Epidermal melanocyte (primary cell): ENCODE data around the gene BTF3L4.
"Not testable (repeated sequence)": the region's sequence is repeated elsewhere in the genome, so short reads cannot be mapped to it uniquely, and the experiment has no call there.

Experiments
- DNase-seq: peaks from one replicate; pipeline ENCODE4 v3.0.0; 2011; ENCODE audit warnings: low spot score; ENCODE audit not compliant: insufficient read length

BTF3L4 gene

GRCh38 chr1:52055066-52055865 lies 829 bp upstream of the BTF3L4 start, which contains the start of gene TXNDC12:
Gene TXNDC12 (minus strand): TSS chr1:52055191. CDS start chr1:52055096, 95 bp downstream.
- DNase-seq, result peak; percentile 89

DNA sequence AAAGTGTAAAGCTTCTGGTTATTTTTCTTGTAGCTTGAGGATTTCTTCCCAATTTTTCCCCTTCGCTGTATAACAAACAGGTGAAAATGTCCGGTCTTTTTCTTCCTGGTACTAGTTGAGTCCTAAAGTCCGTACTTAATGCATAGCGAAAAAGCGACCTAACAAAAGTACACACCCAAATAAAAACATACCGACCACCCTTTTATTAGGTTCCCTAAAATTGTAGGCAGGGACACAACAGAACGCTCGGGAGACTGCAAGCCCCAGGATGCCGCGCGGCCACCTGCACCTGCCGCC lies 281 bp upstream of the BTF3L4 start:
- DNase-seq, result no peak

- no peak for DNase-seq
These were observed 789 bp downstream of the BTF3L4 start for GRCh38 chr1:52056937-52057231.

GRCh38 chr1:52057255-52057654 lies 1.2 kb downstream of the BTF3L4 start:
- DNase-seq, result no peak

- no peak for DNase-seq
These were observed 1.9 kb downstream of the BTF3L4 start for GRCh38 chr1:52057876-52058415.

DNA sequence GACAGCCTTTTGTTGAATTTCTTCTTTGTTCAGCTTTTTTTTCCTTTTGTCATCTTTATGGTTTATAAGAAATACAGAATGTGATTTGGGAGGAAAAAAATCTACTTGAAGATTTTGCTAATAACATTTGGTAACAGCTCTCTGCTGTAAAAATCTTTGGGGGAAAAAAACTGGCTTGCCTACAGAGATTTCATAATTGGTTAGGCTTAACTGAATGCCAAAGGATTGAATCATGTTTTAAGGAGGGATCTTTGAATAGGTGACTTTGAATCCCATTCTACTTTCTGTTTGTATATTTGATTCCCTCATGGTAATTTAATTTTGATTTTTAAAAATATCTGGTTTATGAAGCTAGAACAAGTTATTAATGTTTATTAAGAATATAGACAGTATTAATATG lies 3.2 kb downstream of the BTF3L4 start:
- no peak for DNase-seq

DNA sequence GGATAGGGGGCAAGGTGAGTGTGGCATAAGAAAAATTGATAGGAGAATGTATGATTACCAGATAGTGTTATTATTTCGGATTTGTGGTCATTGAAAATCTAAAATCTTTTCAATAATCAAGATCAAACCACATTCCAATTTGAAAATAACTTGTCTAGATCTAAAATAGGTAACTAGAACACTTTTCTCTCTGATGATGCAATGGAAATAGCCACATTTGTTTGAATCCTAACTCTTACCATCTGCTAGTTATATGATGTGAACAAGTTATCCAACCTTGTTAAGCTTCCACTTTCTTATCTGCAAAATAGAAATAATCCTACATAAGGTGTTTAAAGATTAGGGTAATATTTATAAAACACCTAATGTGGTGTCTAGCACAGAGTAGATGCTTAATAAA lies 3.8 kb downstream of the BTF3L4 start:
- no peak for DNase-seq

GRCh38 chr1:52060822-52061221 lies 4.7 kb downstream of the BTF3L4 start:
- no peak for DNase-seq

DNA sequence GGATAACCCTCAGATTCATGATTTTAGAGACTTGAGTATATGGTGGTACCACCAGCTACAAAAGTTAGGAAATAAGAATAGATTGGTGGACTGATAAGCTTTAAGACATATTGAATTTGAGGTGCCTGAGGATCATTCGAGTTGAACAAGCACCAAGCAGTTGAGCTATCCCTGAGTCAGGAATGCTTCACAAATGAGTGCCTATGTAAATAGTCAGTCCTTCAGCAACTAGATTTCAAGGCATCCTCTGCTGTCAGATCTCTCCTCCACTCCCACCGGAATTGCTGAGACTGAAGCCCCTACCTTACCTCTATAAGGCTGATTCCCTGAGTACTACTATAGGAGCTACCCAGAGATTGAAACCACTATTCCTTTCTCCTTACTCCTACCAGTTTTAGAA lies 7.1 kb downstream of the BTF3L4 start:
- DNase-seq, result no peak

GRCh38 chr1:52070704-52071103 lies 14.6 kb downstream of the BTF3L4 start:
- DNase-seq, result no peak

- DNase-seq, result peak; percentile 27
These were observed 16.2 kb downstream of the BTF3L4 start for GRCh38 chr1:52072291-52072690.

- not testable (repeated sequence) for DNase-seq
These were observed 21.2 kb downstream of the BTF3L4 start for GRCh38 chr1:52077277-52077676.

- DNase-seq, result no peak
These were observed 23.9 kb downstream of the BTF3L4 start for GRCh38 chr1:52080014-52080415.

DNA sequence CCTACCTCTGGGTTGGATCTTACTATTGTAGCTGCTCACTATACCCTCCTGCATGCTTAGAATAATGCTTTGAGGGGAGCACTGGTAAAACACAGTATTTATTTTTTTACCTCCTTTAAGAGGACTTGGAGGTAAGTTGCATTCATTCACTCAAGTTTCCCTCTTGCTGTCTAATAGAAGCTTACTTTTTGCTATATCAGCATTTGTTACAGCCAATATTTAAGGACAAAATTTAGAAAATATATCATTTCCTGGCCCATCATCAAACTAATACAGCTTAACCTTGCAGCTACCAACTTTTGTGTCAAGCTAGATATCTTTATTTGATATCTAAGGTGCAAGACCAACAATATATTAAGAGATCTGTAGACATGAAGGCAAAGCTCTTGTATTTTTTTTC lies 31.8 kb downstream of the BTF3L4 start:
- not testable (repeated sequence) for DNase-seq

DNA sequence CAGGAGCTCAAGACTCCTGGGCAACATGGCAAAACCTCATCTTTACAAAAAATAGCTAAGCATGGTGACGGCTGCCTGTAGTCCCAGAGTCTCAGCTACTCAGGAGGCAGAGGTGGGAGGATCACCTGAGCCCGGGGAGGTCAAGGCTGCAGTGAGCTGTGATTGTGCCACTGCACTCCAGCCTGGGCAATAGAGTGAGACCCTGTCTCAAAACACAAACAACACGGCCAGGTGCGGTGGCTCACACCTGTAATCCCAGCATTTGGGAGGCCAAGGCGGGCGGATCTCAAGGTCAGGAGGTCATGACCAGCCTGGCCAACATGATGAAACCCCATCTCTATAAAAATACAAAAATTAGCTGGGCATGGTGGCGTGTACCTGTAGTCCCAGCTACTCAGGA lies 38.2 kb downstream of the BTF3L4 start:
- DNase-seq, result not testable (repeated sequence)

GRCh38 chr1:52096216-52096615 lies 40.1 kb downstream of the BTF3L4 start:
- DNase-seq, result no peak

DNA sequence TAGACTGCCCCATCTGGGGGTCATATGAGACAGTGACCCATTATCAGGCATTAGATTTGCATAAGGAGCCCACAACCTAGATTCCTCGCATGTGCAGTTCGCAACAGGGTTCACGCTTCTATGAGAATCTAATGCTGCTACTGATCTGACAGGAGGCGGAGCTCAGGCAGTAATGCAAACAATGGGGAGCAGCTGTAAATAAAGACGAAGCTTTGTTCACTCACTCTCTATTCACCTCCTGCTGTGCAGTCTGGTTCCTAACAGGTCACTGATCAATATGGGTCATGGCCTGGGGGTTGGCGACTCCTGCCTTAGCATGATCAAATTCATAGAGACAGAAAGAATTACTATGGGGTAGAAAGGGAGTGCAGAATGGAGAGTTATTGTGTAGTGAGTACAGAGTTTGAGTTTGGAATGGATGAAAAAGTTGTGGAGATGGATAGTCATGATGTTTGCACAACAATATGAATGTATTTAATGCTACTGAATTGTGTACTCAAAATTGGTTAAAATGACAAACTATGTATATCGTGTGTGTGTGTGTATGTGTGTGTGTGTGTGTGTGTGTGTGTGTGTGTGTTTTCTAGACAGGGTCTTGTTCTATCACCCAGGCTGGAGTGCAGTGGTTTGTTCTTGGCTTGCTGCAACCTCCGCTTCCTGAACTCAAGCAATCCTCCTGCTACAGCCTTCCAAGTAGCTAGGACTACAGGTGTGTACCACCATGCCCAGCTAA lies 42.2 kb downstream of the BTF3L4 start:
- no peak for DNase-seq

DNA sequence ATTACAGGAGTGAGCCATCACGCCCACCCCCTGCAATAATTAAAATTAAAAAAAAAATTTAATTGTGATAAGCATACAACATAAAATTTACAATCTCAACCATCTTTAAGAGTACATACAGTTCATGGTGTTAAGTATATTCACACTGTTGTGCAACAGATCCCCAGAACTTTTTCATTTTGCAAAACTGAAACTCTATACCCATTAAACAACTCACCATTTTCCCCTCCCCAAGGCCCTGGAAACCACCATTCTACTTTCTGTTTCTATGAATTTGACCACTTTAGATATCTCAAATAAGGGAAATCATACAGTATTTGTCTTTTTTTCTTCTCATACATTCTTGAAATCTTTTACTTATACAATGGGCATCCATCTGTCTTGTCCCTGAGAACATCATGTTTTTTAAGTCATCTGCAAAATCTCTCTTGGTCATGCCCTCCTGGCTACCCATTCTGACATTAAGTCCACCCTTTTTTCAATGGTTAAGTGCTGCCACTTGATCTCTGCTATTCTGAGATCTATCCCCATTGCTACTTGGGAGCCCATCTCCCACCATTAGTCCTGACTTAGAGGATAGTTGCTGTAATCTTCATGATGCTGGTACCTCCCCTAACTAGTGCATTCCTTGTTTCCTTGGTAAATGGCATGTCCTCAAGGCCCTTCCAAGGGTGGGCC lies 46.4 kb downstream of the BTF3L4 start:
- DNase-seq, result no peak

DNA sequence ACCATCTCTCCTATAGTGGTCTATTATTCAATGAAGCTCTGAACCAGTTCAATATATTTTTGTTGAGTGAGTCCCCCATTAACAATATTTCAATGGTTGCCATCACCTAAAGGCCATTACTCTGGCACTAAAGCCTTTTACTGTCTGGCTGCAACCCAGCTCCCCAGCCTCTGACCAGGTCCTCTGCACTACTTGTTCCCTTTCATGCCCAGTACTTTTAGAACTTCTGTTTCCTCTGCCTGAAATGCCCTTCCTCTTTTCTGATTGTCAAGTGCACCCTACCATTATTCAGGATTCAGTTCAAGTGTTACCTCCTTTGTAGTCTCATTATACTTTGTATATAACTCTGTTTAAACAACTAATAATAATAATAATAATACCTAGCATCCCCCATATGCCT lies 55.4 kb downstream of the BTF3L4 start:
- DNase-seq, result no peak

DNA sequence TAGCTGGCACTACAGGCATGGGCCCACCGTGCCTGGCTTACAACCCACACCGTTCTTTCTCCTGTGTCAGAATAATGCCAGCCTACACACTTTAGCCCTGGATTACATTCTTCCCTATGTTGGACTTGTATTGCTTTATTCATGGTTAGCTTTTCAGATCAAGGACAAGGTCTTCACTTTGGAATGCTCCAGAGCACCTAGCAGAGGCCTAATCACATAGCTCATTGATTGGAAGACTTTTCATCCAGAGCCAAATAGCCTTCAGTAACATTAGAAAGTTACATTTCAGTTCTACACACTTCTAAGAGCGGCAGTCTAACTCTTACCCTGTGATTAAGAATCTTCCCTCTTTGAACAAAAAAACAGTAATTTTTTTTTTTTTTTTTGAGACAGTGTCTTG lies 56.4 kb downstream of the BTF3L4 start:
- DNase-seq, result no peak

DNA sequence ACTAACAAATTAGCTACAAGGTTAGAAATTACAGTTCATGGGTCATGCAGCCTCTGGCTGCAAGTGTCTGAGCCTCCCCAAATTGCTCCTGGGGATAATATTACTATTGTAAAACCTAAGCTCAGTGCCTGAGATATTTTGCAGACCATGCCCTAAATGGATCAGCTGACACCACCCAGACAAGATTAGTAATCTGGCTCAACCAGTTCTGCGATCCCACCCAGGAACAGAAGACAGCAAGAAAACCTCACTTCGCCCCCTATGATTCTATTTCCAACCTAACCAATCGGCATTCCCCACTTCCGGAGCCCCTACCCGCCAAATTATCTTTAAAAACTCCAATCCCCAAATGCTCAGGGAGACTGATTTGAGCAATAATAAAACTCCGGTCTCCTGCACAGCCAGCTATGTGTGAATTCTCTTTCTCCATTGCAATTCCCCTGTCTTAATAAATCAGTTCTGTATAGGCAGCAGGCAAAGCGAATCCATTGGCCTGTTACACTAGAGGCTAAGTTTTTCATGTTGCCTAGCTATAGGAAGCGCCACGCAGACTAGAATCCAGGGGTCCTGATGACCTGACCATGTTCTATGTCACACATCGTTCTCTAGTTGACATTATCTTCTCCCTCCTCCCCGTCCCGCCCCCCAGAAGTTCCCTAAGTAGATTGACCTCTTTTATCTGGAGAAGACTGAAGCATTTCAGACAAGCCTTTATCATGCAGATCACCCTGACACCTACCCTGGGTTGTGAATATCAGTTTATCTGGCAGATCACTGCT lies 63.4 kb downstream of the BTF3L4 start:
- no peak for DNase-seq

GRCh38 chr1:52122384-52122783 lies 66.3 kb downstream of the BTF3L4 start:
- DNase-seq, result no peak
